Fibroblast of skin of back (primary cell): ENCODE results near the gene C10orf67.
"Not testable (repeated sequence)": the region's sequence is repeated elsewhere in the genome, so short reads cannot be mapped to it uniquely, and the experiment has no call there.

Experiments used
- DNase-seq: peaks from one replicate; pipeline ENCODE4 v3.0.0-alpha.2; 2013

Gene C10orf67

DNA sequence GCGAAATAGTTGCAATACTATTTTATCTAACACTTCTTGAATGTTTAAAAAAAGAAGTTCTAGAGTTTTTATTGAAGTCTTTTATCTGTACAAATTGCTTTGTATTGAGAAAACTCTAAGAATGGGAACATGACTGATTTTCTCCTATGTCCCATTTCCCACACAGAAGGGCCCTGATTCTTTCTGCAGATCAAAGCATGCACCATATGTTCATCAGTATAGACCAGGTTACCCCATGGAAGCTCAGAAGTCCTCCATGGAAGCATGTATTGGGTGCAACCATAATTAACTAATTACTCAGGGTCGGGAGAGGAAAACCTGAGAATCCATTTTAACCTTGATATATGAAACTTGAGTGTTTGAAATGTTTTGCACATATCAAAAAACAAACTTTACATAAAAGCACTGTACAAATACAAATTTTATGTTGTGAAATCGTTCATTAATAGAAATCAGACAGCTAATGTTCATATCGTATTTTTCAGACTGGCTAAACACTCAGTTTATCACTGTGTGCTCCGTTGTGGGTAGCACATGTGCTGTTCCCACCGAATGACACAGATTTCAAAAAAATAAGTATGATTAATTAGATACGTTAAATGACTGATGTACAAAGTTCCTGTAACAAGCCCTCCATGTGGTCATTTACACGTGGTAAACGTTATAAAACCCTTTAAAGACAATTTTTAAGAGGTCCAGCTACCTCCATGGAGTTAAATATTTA lies 81.0 kb downstream of the C10orf67 start:
- DNase-seq = no peak

DNA sequence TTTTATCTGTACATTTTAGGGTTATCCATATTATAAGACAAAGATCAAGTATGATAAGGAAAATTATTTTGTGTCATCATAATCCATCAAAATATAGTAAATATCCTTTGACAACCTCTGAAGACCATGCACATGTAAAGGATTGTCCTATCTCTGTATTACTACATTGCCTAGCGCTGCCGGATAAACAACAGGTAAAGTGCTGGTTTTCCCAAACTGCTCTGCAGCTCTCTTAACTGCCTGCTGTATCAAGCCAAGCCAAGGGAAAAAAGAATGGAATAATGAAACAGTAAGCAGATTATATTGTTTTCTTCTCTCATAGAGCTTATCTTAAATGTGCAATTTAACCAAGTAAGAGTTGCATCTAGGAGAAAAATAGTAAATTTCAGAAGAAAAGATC lies 81.7 kb downstream of the C10orf67 start:
- DNase-seq = no peak

DNA sequence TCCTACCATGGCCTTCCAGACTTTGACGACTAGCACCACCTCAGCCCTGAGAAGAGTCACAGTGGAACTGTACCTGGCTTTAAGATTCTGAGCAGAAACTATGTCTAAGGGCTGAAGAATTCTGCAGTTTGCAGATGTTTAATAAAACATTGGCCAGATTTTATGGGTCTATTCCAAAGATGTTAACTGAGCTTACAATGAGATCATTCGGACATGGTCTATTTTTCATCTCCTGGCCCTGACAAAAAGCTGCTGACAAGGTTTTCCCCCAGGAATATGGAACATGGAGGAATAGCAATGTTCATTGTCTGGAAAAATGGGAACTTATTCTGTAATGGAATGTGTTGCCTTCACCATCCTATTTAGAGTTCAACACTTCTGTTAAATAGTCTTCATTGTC lies 86.1 kb downstream of the C10orf67 start:
- DNase-seq = no peak

GRCh38 chr10:23253780-23254179 lies 90.8 kb downstream of the C10orf67 start:
- DNase-seq = no peak

DNA sequence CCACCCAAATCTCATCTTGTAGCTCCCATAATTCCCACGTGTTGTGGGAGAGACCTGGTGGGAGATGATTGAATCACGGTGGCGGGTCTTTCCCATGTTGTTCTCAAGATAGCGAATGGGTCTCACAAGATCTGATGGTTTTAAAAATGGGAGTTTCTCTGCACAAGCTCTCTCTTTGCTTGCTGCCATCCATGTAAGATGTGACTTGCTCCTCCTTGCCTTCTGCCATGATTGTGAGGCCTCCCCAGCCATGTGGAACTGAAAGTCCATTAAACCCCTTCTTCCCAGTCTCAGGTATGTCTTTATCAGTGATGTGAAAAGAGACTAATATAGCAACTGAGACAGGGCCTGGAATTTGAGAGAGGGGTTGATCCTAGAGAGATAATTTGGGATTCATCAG lies 91.7 kb downstream of the C10orf67 start:
- DNase-seq = not testable (repeated sequence)

DNA sequence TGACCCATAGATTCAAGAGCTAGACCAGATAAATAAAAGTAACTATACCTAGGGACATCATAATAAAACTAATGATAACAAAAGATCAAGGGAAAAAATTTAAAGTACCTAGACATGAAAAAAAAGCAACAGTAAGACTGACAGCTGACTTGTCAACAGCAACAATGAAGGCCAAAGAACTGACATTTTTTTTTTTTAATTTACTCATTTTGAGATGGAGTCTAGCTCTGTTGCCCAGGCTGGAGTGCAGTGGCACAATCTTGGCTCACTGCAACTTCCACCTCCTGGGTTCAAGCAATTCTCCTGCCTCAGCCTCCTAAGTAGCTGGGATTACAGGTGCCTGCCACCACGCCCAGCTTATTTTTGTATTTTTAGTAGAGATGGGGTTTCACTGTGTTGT lies 102.8 kb downstream of the C10orf67 start:
- DNase-seq = not testable (repeated sequence)

DNA sequence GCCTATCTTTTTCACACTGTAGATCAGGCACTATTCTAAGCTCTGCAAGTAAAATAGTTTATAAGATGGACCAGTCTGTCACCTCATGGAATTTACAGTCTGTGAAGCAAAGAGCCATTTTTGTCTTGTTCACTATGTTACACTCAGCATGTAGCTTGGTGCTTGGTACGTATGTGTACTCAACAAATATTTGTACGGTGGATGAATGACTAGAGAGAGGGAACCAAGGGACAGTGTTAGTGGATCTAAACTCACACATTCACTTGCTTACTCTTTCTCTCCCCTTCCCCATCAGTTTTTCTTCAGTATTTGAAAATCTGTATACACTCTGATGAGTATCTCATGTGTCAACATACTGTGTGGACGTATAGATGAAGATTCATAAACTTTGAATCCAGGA lies 106.6 kb downstream of the C10orf67 start:
- no peak for DNase-seq

- no peak for DNase-seq
Measured at GRCh38 chr10:23230582-23230981, 114.0 kb downstream of the C10orf67 start.

- no peak for DNase-seq
Measured at GRCh38 chr10:23217471-23217870, 127.1 kb downstream of the C10orf67 start.

GRCh38 chr10:23205972-23206642 lies 138.5 kb downstream of the C10orf67 start:
- DNase-seq = no peak

- no peak for DNase-seq
Measured at GRCh38 chr10:23204773-23205172, 139.8 kb downstream of the C10orf67 start.

DNA sequence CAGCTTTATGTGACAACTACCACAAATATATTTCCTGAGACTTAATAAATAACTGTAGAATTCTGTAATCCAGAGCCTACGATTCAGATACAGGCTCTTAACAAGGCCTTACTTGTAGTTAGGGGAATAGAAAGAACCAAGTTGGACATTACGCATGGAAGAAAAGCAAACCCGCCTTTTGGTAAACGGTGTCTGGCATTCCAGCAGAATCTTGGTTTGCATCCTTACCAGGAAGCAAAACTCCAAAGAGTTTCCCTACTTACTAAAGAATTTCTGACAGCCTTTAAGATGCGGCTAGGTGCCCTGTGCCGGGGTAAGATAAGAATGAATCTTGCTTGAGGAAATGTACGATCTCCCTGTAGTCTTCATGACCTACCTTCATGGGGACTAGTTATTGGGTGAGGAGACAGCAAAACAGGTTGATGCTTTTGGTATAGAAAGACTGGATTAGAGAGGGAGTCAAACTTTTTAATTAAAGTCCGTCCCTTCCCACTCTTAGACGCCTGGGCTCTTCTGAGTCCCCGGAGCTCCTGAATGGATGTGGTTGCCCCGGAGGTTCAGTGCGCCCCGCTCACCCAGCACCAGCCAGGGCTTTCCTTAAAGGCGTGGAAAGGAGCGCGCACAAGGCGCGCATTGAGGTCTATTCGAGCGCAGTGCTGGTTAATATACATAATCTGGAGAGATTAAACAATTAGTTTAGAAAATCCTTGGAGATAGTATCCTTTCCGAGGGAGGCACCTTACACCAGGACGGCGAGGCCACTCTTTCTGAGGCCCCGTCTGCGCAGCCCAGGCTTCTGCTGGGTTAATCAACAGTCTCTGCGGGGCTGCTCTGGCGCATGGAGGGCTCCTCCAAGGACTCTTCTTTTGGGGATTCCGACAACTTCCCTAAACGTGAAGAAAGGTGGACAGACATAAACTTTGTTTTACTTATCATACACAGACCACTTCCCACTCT lies 140.9 kb downstream of the C10orf67 start:
- DNase-seq = no peak

DNA sequence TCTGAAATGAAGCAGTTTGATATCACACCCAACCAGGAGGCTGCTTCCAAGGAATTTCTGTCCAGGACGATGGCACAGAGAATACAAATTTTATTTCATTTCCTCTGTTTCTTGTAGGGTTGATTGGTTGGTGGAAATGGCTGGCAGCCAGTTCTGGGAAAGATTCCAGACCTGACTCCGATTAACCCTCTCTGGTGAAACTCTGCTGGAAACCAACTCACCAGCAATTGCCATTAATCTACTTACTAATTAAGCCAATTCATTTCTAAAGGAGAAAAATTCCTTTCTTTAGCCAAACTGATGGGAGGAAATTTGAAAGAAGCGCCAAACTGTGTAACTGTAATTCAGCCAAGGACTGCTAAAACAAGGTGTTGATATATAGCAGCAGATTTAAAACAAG lies 141.8 kb downstream of the C10orf67 start:
- DNase-seq = no peak

GRCh38 chr10:23201837-23202236 lies 142.8 kb downstream of the C10orf67 start:
- DNase-seq = no peak

DNA sequence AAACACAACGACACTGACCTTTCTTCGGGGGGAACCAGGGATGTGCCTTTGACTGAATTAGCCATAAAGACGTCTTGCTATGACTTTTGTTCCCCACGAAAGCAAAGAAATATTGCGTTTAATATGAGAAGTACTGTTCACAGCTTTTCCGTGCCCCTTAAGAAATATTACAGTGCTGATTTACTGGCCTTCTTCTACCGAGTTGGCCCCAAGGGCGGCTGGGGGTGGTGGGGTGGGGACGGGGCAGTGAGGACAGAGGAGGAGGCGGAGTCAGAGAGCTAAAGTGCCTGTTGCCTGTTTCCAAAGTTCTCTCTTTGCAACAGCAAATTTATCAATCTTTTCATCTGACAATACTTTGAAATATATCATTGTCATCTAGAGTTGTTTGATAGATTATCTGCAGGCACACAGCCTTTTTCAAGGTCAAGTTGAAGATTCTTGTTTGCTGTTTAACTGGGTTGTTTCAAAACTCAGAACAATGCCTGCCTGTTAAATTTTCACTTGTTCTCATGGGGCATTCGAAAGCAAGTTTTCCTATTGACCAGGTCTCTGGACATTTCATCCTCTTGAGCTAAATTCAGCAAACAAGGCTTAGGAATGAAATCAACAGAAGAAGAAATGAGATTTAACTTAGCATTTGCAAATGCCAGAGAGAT lies 143.5 kb downstream of the C10orf67 start:
- no peak for DNase-seq

- no peak for DNase-seq
Measured at GRCh38 chr10:23200586-23200985, 144.0 kb downstream of the C10orf67 start.

- no peak for DNase-seq
Measured at GRCh38 chr10:23199768-23200511, 144.7 kb downstream of the C10orf67 start.

- DNase-seq = no peak
Measured at GRCh38 chr10:23198940-23199767, 145.4 kb downstream of the C10orf67 start.

- DNase-seq = no peak
Measured at GRCh38 chr10:23198610-23198939, 146.0 kb downstream of the C10orf67 start.

DNA sequence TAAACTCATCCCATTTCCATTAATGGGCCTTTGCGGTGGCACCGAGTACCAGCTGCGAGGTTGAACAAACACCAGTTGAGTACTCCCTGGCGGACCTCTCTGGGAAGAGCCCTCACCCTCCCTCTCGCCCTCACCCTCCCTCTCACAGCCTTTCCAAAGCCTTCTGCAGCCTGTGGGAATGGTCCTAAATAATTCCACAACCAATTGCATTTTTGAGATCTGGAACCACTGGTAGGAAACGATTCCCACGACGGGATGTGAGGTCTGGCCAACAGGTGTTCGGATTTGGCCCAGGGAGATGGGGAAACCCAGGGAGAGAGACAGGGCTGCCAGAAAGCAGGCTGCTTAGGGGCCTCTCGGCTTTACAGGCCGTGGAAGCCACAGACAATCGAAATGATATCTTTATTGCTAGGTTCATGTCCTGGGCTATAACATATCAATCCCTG lies 147.2 kb downstream of the C10orf67 start:
- no peak for DNase-seq

DNA sequence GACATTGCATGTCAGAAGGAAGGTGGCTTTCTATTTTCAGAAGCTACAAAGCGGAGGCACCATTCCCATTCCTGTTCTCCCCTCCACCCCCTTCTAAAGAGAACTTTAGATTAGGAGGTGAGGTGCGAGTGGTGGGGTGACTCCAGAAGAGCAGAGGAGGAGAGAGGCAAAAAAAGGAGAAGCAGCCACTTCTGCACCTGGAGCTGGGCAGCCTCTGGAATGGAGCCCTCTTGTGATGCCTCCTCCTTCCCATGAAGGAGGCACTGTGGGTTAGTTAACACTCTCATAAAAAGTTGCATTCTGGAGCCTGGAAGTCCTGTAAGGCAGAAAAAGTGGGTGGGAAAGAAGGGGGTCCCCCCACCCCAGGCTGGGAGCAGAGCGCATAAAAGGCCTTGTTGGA lies 147.7 kb downstream of the C10orf67 start:
- DNase-seq = no peak
